T-cell (primary cell): ENCODE results near the gene SLC1A3. TPM values are rescaled to one million over a fixed set of nuclear protein-coding genes. Genes with fewer than 3 reads are reported as not detected.

Source experiments
- ATAC-seq, 4 experiments: fragments of 200-7000 bp in 3 of 4; fragments of 150-1000 bp in 1 of 4; cut with Tn5 transposase; replicated peaks in 1 of 4; 1 replicate in 3 of 4; 2 replicates in 1 of 4; pipeline ENCODE4 v1.10.0; 2021; ENCODE audit warnings: moderate library complexity in 3 of 4, mild to moderate bottlenecking in 2 of 4, moderate number of reproducible peaks in 1 of 4
- CTCF ChIA-PET, 2 donors: fragments of 300-600 bp; sonication (Branson Sonifier 250); formaldehyde crosslinking; loops; one replicate each; lab custom pipeline; 2022; ENCODE audit warnings: antibody characterized with exemption in 2 of 2; lab: Charles Lee
- POLR2A ChIA-PET, 2 donors: fragments of 300-600 bp; sonication (Branson Sonifier 250); formaldehyde crosslinking; loops; one replicate each; lab custom pipeline; 2022; ENCODE audit warnings: antibody characterized with exemption in 2 of 2; lab: Charles Lee
- DNase-seq, 35 experiments: peaks; one replicate each; pipeline versions ENCODE4 v3.0.0 to v3.0.0-alpha.2; 2013 to 2023
- H3K27ac ChIP-seq: one replicate; pipeline ENCODE4 v1.5.1; 2013; ENCODE audit warnings: low read length
- H3K27me3 ChIP-seq, 2 experiments: replicated peaks in 1 of 2; 1 replicate in 1 of 2; 2 replicates in 1 of 2; pipeline versions ENCODE4 v1.6.1 to v1.7.0; 2013; ENCODE audit warnings: low read length in 1 of 2, mixed read lengths in 1 of 2; ENCODE audit not compliant: control insufficient read depth in 2 of 2, insufficient read depth in 2 of 2; ENCODE audit errors: extremely low read depth in 1 of 2
- H3K36me3 ChIP-seq, 2 donors: 1 replicate in 1 of 2; 2 replicates in 1 of 2; pipeline versions ENCODE4 v1.6.1 to v1.7.0; 2013; ENCODE audit warnings: low read length in 1 of 2; ENCODE audit not compliant: control insufficient read depth in 2 of 2, insufficient read depth in 1 of 2; ENCODE audit errors: extremely low read depth in 1 of 2
- H3K4me1 ChIP-seq, 2 experiments: 1 replicate in 1 of 2; 2 replicates in 1 of 2; pipeline versions ENCODE4 v1.6.1 to v1.7.0; 2013; ENCODE audit warnings: low read length in 2 of 2, mixed read lengths in 1 of 2; ENCODE audit not compliant: insufficient read depth in 2 of 2, control insufficient read depth in 1 of 2; ENCODE audit errors: extremely low read depth in 1 of 2
- H3K4me3 ChIP-seq, 2 donors: 1 replicate in 1 of 2; 2 replicates in 1 of 2; pipeline versions ENCODE4 v1.5.1 to v1.7.0; 2013; ENCODE audit warnings: mild to moderate bottlenecking in 2 of 2, low read length in 1 of 2, moderate library complexity in 1 of 2; ENCODE audit not compliant: control insufficient read depth in 1 of 2; ENCODE audit errors: extremely low read depth in 1 of 2
- H3K9me3 ChIP-seq: 2 replicates; pipeline ENCODE4 v1.7.0; 2013
- H3K27ac Mint-ChIP-seq, 2 donors: one replicate each; pipeline ENCODE4 v1.8.0; 2020 to 2021; ENCODE audit warnings: mild to moderate bottlenecking in 2 of 2, mixed read lengths in 2 of 2
- H3K27me3 Mint-ChIP-seq, 2 donors: one replicate each; pipeline ENCODE4 v1.8.0; 2021 to 2022; ENCODE audit warnings: mixed read lengths in 2 of 2
- H3K36me3 Mint-ChIP-seq: one replicate; pipeline ENCODE4 v1.8.0; 2021; ENCODE audit warnings: mixed read lengths
- H3K4me1 Mint-ChIP-seq, 3 donors: one replicate each; pipeline ENCODE4 v1.8.0; 2020 to 2022; ENCODE audit warnings: mixed read lengths in 3 of 3, mild to moderate bottlenecking in 1 of 3
- H3K4me3 Mint-ChIP-seq, 3 donors: one replicate each; pipeline ENCODE4 v1.8.0; 2020 to 2022; ENCODE audit warnings: mild to moderate bottlenecking in 3 of 3, mixed read lengths in 3 of 3, moderate library complexity in 3 of 3
- H3K9me3 Mint-ChIP-seq, 3 donors: one replicate each; pipeline ENCODE4 v1.8.0; 2020 to 2022; ENCODE audit warnings: mixed read lengths in 3 of 3
- WGBS: methylation state at CpG from one replicate; pipeline ENCODE4 v1.1.5; 2013; ENCODE audit warnings: missing lambda C conversion rate; ENCODE audit not compliant: insufficient coverage; 5-methylcytosine and 5-hydroxymethylcytosine counted together
- total RNA-seq, 35 experiments: library from RNA in 6 of 35; stranded (reverse) in 6 of 35; fragments of 120-200 nt in 1 of 35; gene quantifications; one replicate each; pipeline versions ENCODE4 v1.2.1 to v1.2.4 and lab custom pipeline; 2013 to 2026

Gene SLC1A3
- total RNA-seq, 5 donors from 2014 or later (not counting 1 experiment from before 2014, with no cell fraction given) = 0.12 to 0.25 (median 0.23) TPM; not detected in 2

- Mint-ChIP-seq H3K9me3 (no peaks in the 10 kb centered on the region), H3K27me3 (peaks cover 16 to 20% of the 10 kb centered on the region in 2 donors), H3K4me1 (no peaks in the 10 kb centered on the region), H3K4me3 (no peak overlapping the region), H3K36me3 (no peaks in the 10 kb centered on the region), H3K27ac (no peak overlapping the region)
- ChIA-PET CTCF (no interaction called here), POLR2A (no interaction called here)
- Histone ChIP-seq H3K27ac (no peak overlapping the region), H3K9me3 (no peaks in the 10 kb centered on the region), H3K4me1 (no peaks in the 10 kb centered on the region), H3K4me3 (no peak overlapping the region), H3K36me3 (no peaks in the 10 kb centered on the region), H3K27me3 (no peaks in the 10 kb centered on the region)
- ATAC-seq (no peak), DNase-seq (no peak)
Measured at GRCh38 chr5:36647046-36647445, 40.6 kb downstream of the SLC1A3 start.

- no peaks in the 10 kb centered on the region for H3K9me3 ChIP-seq
- Mint-ChIP-seq H3K9me3 (no peaks in the 10 kb centered on the region), H3K4me3 (no peak overlapping the region), H3K36me3 (no peaks in the 10 kb centered on the region), H3K27me3 (peaks cover 17 to 21% of the 10 kb centered on the region in 2 donors), H3K4me1 (no peaks in the 10 kb centered on the region), H3K27ac (no peak overlapping the region)
- H3K36me3 ChIP-seq = no peaks in the 10 kb centered on the region
- WGBS = 50% methylated on average over 1 of the region's 3 CpGs
- H3K27me3 ChIP-seq = no peaks in the 10 kb centered on the region
- no peak overlapping the region for H3K4me3 ChIP-seq
- ATAC-seq (no peak), DNase-seq (no peak)
- POLR2A ChIA-PET = interaction anchor here in 1 of 2 donors (0.5 kb wide), 1 partner anchor 13 kb away, joined by 3 read pairs; no protein-coding TSS in a partner anchor
- H3K27ac ChIP-seq = no peak overlapping the region
- H3K4me1 ChIP-seq = no peaks in the 10 kb centered on the region
- CTCF ChIA-PET = no interaction called here
Measured at GRCh38 chr5:36648426-36648825, 42.0 kb downstream of the SLC1A3 start.

- WGBS = no CpG with 5 or more reads among the region's 9 CpGs
- POLR2A ChIA-PET = no interaction called here
- CTCF ChIA-PET = no interaction called here
Measured at GRCh38 chr5:36651761-36652685, 45.6 kb downstream of the SLC1A3 start.

GRCh38 chr5:36653044-36653705 is 46.8 kb downstream of the SLC1A3 start:
- Histone ChIP-seq H3K27me3 (no peaks in the 10 kb centered on the region), H3K4me3 (no peak overlapping the region), H3K36me3 (no peaks in the 10 kb centered on the region), H3K4me1 (no peaks in the 10 kb centered on the region), H3K9me3 (no peaks in the 10 kb centered on the region), H3K27ac (no peak overlapping the region)
- Mint-ChIP-seq H3K27me3 (peaks cover 19 to 21% of the 10 kb centered on the region in 2 donors), H3K27ac (no peak overlapping the region), H3K4me1 (no peaks in the 10 kb centered on the region), H3K4me3 (no peak overlapping the region), H3K9me3 (no peaks in the 10 kb centered on the region), H3K36me3 (no peaks in the 10 kb centered on the region)
- ATAC-seq (no peak), DNase-seq (no peak)
- POLR2A ChIA-PET = no interaction called here
- CTCF ChIA-PET = interaction anchor here in 1 of 2 donors (0.6 kb wide), 1 partner anchor 398 kb away, joined by 3 read pairs; no protein-coding TSS in a partner anchor
- WGBS = 66% methylated on average over 3 of the region's 5 CpGs

More at GRCh38 chr5:36651761-36652685, 45.6 kb downstream of the SLC1A3 start:
- no peaks in the 10 kb centered on the region for H3K4me1 ChIP-seq
- no peaks in the 10 kb centered on the region for H3K27me3 ChIP-seq
- Mint-ChIP-seq H3K27ac (no peak overlapping the region), H3K27me3 (peaks cover 18 to 19% of the 10 kb centered on the region in 2 donors), H3K36me3 (no peaks in the 10 kb centered on the region), H3K9me3 (no peaks in the 10 kb centered on the region), H3K4me1 (no peaks in the 10 kb centered on the region), H3K4me3 (no peak overlapping the region)
- H3K36me3 ChIP-seq = no peaks in the 10 kb centered on the region
- ATAC-seq = no peak
- H3K27ac ChIP-seq = no peak overlapping the region
- DNase-seq = no peak
- no peak overlapping the region for H3K4me3 ChIP-seq
- H3K9me3 ChIP-seq = no peaks in the 10 kb centered on the region

GRCh38 chr5:36654564-36654963 is 48.2 kb downstream of the SLC1A3 start:
- H3K27ac ChIP-seq = no peak overlapping the region
- Mint-ChIP-seq H3K9me3 (no peaks in the 10 kb centered on the region), H3K27me3 (peaks cover 17 to 19% of the 10 kb centered on the region in 2 donors), H3K4me3 (no peak overlapping the region), H3K4me1 (no peaks in the 10 kb centered on the region), H3K36me3 (no peaks in the 10 kb centered on the region), H3K27ac (no peak overlapping the region)
- no peaks in the 10 kb centered on the region for H3K9me3 ChIP-seq
- no peaks in the 10 kb centered on the region for H3K36me3 ChIP-seq
- DNase-seq (no peak), ATAC-seq (no peak)
- CTCF ChIA-PET = no interaction called here
- POLR2A ChIA-PET = no interaction called here
- WGBS = 80% methylated on average over 1 of the region's 3 CpGs
- H3K27me3 ChIP-seq = no peaks in the 10 kb centered on the region
- no peaks in the 10 kb centered on the region for H3K4me1 ChIP-seq
- H3K4me3 ChIP-seq = no peak overlapping the region

GRCh38 chr5:36655161-36655560 is 48.8 kb downstream of the SLC1A3 start:
- WGBS = 66% methylated on average over 2 of the region's 4 CpGs
- no peak overlapping the region for H3K4me3 ChIP-seq
- H3K27me3 ChIP-seq = no peaks in the 10 kb centered on the region
- no peaks in the 10 kb centered on the region for H3K4me1 ChIP-seq
- H3K36me3 ChIP-seq = no peaks in the 10 kb centered on the region
- POLR2A ChIA-PET = interaction anchor here in 1 of 2 donors (0.6 kb wide), 1 partner anchor 576 kb away, joined by 3 read pairs; no protein-coding TSS in a partner anchor
- H3K9me3 ChIP-seq = no peaks in the 10 kb centered on the region
- H3K9me3 Mint-ChIP-seq = no peaks in the 10 kb centered on the region
- CTCF ChIA-PET = interaction anchor here in 1 of 2 donors (0.5 kb wide), 1 partner anchor 149 kb away, joined by 3 read pairs; no protein-coding TSS in a partner anchor
- no peak overlapping the region for H3K27ac ChIP-seq
- H3K4me3 Mint-ChIP-seq = no peak overlapping the region
- DNase-seq = no peak
- H3K27me3 Mint-ChIP-seq = peaks cover 17 to 19% of the 10 kb centered on the region in 2 donors
- no peaks in the 10 kb centered on the region for H3K36me3 Mint-ChIP-seq
- no peak overlapping the region for H3K27ac Mint-ChIP-seq
- no peak for ATAC-seq
- H3K4me1 Mint-ChIP-seq = no peaks in the 10 kb centered on the region
